GM12878 (cell line): ENCODE measurements around the gene LRTM2. TPM values are rescaled to one million over a fixed set of nuclear protein-coding genes. Genes with fewer than 3 reads are reported as not detected.

Experiments
- ATAC-seq: fragments of 200-7000 bp; cut with Tn5 transposase; 3 replicates; pipeline ENCODE4 v1.9.1; 2020; ENCODE audit warnings: mild to moderate bottlenecking, moderate library complexity
- BruUV-seq: library from RNA; stranded (reverse); fragments of 400-500 nt; replicated peaks from 2 replicates; lab custom pipeline; 2021; lab: Mats Ljungman, UMichigan
- CTCF ChIA-PET: fragments of 300-600 bp; sonication (Branson Sonifier 250); formaldehyde crosslinking; extraction: SDS; loops from one replicate; lab custom pipeline; 2021; ENCODE audit warnings: inconsistent platforms; lab: Yijun Ruan, JAX
- POLR2A ChIA-PET: fragments of 350-600 bp; formaldehyde crosslinking; extraction: SDS; loops from one replicate; lab custom pipeline; 2021; ENCODE audit warnings: inconsistent platforms; lab: Charles Lee
- RAD21 ChIA-PET: fragments of 300-600 bp; sonication (Branson Sonifier 250); formaldehyde crosslinking; loops from one replicate; lab custom pipeline; 2023; ENCODE audit warnings: antibody characterized with exemption; ENCODE audit not compliant: unreplicated experiment; lab: Charles Lee
- SMC1A ChIA-PET: fragments of 300-600 bp; sonication (Branson Sonifier 250); formaldehyde crosslinking; loops from one replicate; lab custom pipeline; 2023; ENCODE audit not compliant: unreplicated experiment, uncharacterized antibody; lab: Charles Lee
- DNase-seq: peaks from one replicate; pipeline ENCODE4 v3.0.0-alpha.2; 2011; ENCODE audit warnings: low read depth, low spot score
- FAIRE-seq: peaks from 3 replicates; lab custom pipeline; 2011; peaks lifted over from hg19 to GRCh38; lab: Jason Lieb, UNC
- H2AFZ ChIP-seq: 2 replicates; pipeline ENCODE4 v1.6.0; 2011; ENCODE audit warnings: low read depth, low read length, control low read depth; ENCODE audit not compliant: control insufficient read depth
- H3K27ac ChIP-seq: 2 replicates; pipeline ENCODE4 v1.5.1; 2011; ENCODE audit warnings: control low read depth; ENCODE audit not compliant: control insufficient read depth, insufficient read depth
- H3K27me3 ChIP-seq, 2 experiments: replicated peaks in 1 of 2; 2 replicates each; pipeline versions ENCODE4 v1.6.0 to v1.6.1; 2011; ENCODE audit warnings: low read length in 1 of 2; ENCODE audit not compliant: control insufficient read depth in 2 of 2, insufficient read depth in 2 of 2
- H3K36me3 ChIP-seq, 2 experiments: 2 replicates each; pipeline ENCODE4 v1.5.1; 2011; ENCODE audit warnings: low read length in 1 of 2; ENCODE audit not compliant: control insufficient read depth in 2 of 2, insufficient read depth in 2 of 2
- H3K4me1 ChIP-seq: 2 replicates; pipeline ENCODE4 v1.6.1; 2011; ENCODE audit warnings: mild to moderate bottlenecking, low read length, moderate library complexity, mixed read lengths; ENCODE audit not compliant: control insufficient read depth, insufficient read depth
- H3K4me2 ChIP-seq: 2 replicates; pipeline ENCODE4 v1.6.0; 2011; ENCODE audit warnings: control low read depth; ENCODE audit not compliant: control insufficient read depth, insufficient read depth
- H3K4me3 ChIP-seq: fragments of 200-600 bp; sonication (generic); 2 replicates; pipeline ENCODE4 v1.5.1; 2016
- H3K79me2 ChIP-seq: 2 replicates; pipeline ENCODE4 v1.6.0; 2011; ENCODE audit warnings: low read length; ENCODE audit not compliant: control insufficient read depth, insufficient read depth
- H3K9ac ChIP-seq: 2 replicates; pipeline ENCODE4 v1.8.0; 2011; ENCODE audit warnings: low read length, control low read depth, mixed read lengths; ENCODE audit not compliant: control insufficient read depth, insufficient read depth
- H3K9me3 ChIP-seq: replicated peaks from 3 replicates; pipeline ENCODE4 v1.5.1; 2011; ENCODE audit warnings: mild to moderate bottlenecking, low read length; ENCODE audit not compliant: control insufficient read depth, insufficient read depth
- H4K20me1 ChIP-seq: 2 replicates; pipeline ENCODE4 v1.6.0; 2011; ENCODE audit not compliant: control insufficient read depth, insufficient read depth
- ASH2L ChIP-seq: fragments of 300-600, 200-600 bp; sonication (generic); IDR thresholded peaks from 2 replicates; pipeline ENCODE4 v1.6.1; 2017; ENCODE audit warnings: low read depth, mild to moderate bottlenecking, borderline replicate concordance
- CBFB ChIP-seq: IDR thresholded peaks from 2 replicates; pipeline ENCODE4 v1.6.1; 2016; ENCODE audit warnings: antibody characterized with exemption, low read depth
- CHD1 ChIP-seq: IDR thresholded peaks from 2 replicates; pipeline ENCODE4 v1.6.1; 2012; ENCODE audit warnings: low read depth, low read length, improper control_type of control experiment
- CUX1 ChIP-seq: IDR thresholded peaks from 2 replicates; pipeline ENCODE4 v1.6.1; 2012; ENCODE audit warnings: improper control_type of control experiment, low read depth, low read length; ENCODE audit not compliant: insufficient replicate concordance
- FOXM1 ChIP-seq: IDR thresholded peaks from 2 replicates; pipeline ENCODE4 v1.6.1; 2012; ENCODE audit warnings: low read depth, mild to moderate bottlenecking, inconsistent platforms, low read length, moderate library complexity
- HDGF ChIP-seq: fragments of 450-650 bp; IDR thresholded peaks from 2 replicates; pipeline ENCODE4 v1.6.1; 2016; ENCODE audit warnings: antibody characterized with exemption
- IRF5 ChIP-seq: fragments of 450-650 bp; IDR thresholded peaks from 2 replicates; pipeline ENCODE4 v1.6.1; 2017; ENCODE audit warnings: borderline replicate concordance
- MAX ChIP-seq: IDR thresholded peaks from 2 replicates; pipeline ENCODE4 v1.6.1; 2012; ENCODE audit warnings: low read depth, low read length, improper control_type of control experiment
- MXI1 ChIP-seq: fragments of 150-350 bp; IDR thresholded peaks from 2 replicates; pipeline ENCODE4 v1.6.1; 2011; ENCODE audit warnings: low read depth, mild to moderate bottlenecking, inconsistent platforms, low read length, improper control_type of control experiment
- NFXL1 ChIP-seq: fragments of 450-650 bp; IDR thresholded peaks from 2 replicates; pipeline ENCODE4 v1.6.1; 2017; ENCODE audit warnings: antibody characterized with exemption, mild to moderate bottlenecking, borderline replicate concordance
- SREBF1 ChIP-seq: IDR thresholded peaks from 2 replicates; pipeline ENCODE4 v1.6.1; 2012; ENCODE audit warnings: mild to moderate bottlenecking, low read length
- USF1 ChIP-seq: IDR thresholded peaks from 2 replicates; pipeline ENCODE4 v1.6.1; 2011; ENCODE audit warnings: borderline replicate concordance, low read depth, mild to moderate bottlenecking, moderate library complexity, mixed read lengths, low read length; ENCODE audit not compliant: insufficient read depth; ENCODE audit errors: extremely low read length
- ZNF207 ChIP-seq: fragments of 450-650 bp; IDR thresholded peaks from 2 replicates; pipeline ENCODE4 v1.6.1; 2014; ENCODE audit warnings: antibody characterized with exemption, mild to moderate bottlenecking, borderline replicate concordance
- ZSCAN29 ChIP-seq: fragments of 450-650 bp; IDR thresholded peaks from 2 replicates; pipeline ENCODE4 v1.6.1; 2017; ENCODE audit warnings: mild to moderate bottlenecking, moderate library complexity
- WGBS: methylation state at CpG from one replicate; pipeline ENCODE4 v1.1.6; 2016; ENCODE audit warnings: low lambda C conversion rate; ENCODE audit not compliant: insufficient replicate concordance, insufficient coverage; ENCODE audit errors: missing lambda C conversion rate; 5-methylcytosine and 5-hydroxymethylcytosine counted together
- in situ Hi-C: fragments of 300-500 bp; cut with MboI; formaldehyde crosslinking; loops from 9 replicates; pipeline ENCODE4 v1.14.3; 2018; ENCODE audit warnings: mixed read lengths
- intact Hi-C: fragments of 100-400 bp; cut with micrococcal nuclease; formaldehyde crosslinking; loops from one replicate; pipeline ENCODE4 v1.14.2; 2022; ENCODE audit not compliant: unreplicated experiment
- polyA plus RNA-seq, 11 experiments: library from polyadenylated mRNA; depleted of rRNA in 4 of 11; unstranded in 6 of 11; stranded (reverse) in 5 of 11; fragments of >200 nt; fragmentation: Nextera tagmentation in 4 of 11; fragmentation: Illumina TruSeq in 1 of 11; extraction: Ambion mirVana in 4 of 11; extraction: Trizol in 1 of 11; gene quantifications; 1 replicate in 1 of 11; 2 replicates in 10 of 11; pipeline versions ENCODE4 v1.2.1 to v1.2.3, GENCODE V29; 2011 to 2016; ENCODE audit warnings: inconsistent platforms in 2 of 11, missing spikeins in 2 of 11, low read depth in 1 of 11
- total RNA-seq, 4 experiments: library from RNA; depleted of rRNA in 3 of 4; stranded (reverse); fragments of >200 nt in 3 of 4; fragmentation: Illumina TruSeq in 1 of 4; extraction: Trizol in 1 of 4; gene quantifications; 2 replicates each; pipeline versions ENCODE4 v1.2.1 to v1.2.3, GENCODE V29; 2013 to 2021

LRTM2 gene
- total and polyA plus RNA-seq, 10 of the 15 experiments (the other 5 are each of a cell fraction or from before 2014, with no cell fraction given) = 0.05 TPM; not detected in 9

- H3K27me3 ChIP-seq = no peaks in the 10 kb centered on the region
- H4K20me1 ChIP-seq = no peaks in the 10 kb centered on the region
- H3K27ac ChIP-seq = no peak overlapping the region
- no peaks in the 10 kb centered on the region for H3K9me3 ChIP-seq
- intact Hi-C loops (loop anchor here (5.0 to 10.0 kb wide), 3 partner anchors 95 to 492 kb away; no protein-coding TSS in a partner anchor), in situ Hi-C loops (loop anchor here (5.0 kb wide), 1 partner anchor 145 kb away; no protein-coding TSS in a partner anchor)
- H3K36me3 ChIP-seq = peaks cover 5 to 6% of the 10 kb centered on the region in 2 experiments; a peak in 3 of 4 replicates
- ATAC-seq (no peak), FAIRE-seq (no peak), DNase-seq (no peak)
- SMC1A ChIA-PET = interaction anchor here (0.6 to 7.6 kb wide), 8 partner anchors 11 to 674 kb away, joined by 3 to 202 read pairs (median 12); partner anchors contain the start of gene ADIPOR2
- POLR2A ChIA-PET = interaction anchor here (1.0 to 1.3 kb wide), 3 partner anchors 122 to 158 kb away, joined by 3 to 5 read pairs (median 5); no protein-coding TSS in a partner anchor
- no peak overlapping the region for H3K9ac ChIP-seq
- H3K4me3 ChIP-seq = no peak overlapping the region
- BruUV-seq = no TSS peak
- H3K4me2 ChIP-seq = no peak overlapping the region
- H3K4me1 ChIP-seq = peaks cover 7% of the 10 kb centered on the region
- CTCF ChIA-PET = interaction anchor here (0.7 to 9.5 kb wide), 8 partner anchors 10 to 226 kb away, joined by 3 to 434 read pairs (median 29); no protein-coding TSS in a partner anchor
- RAD21 ChIA-PET = interaction anchor here (0.8 to 5.9 kb wide), 7 partner anchors 41 to 209 kb away, joined by 3 to 234 read pairs (median 12); no protein-coding TSS in a partner anchor
- no peak overlapping the region for H2AFZ ChIP-seq
- 91% methylated on average over 6 of the region's 6 CpGs for WGBS
- H3K79me2 ChIP-seq = no peaks in the 10 kb centered on the region; the same call in 1 of the 2 replicates
- no peak for TF ChIP-seq USF1
- TF ChIP-seq ASH2L = no peak
- no peak for TF ChIP-seq FOXM1
- TF ChIP-seq CBFB = no peak
- no peak for TF ChIP-seq SREBF1
- TF ChIP-seq CUX1 = no peak
- no peak for TF ChIP-seq HDGF
- no peak for TF ChIP-seq ZSCAN29
- no peak for TF ChIP-seq CHD1
- no peak for TF ChIP-seq ZNF207
- TF ChIP-seq NFXL1 = no peak
- no peak for TF ChIP-seq MXI1
- TF ChIP-seq IRF5 = no peak
- no peak for TF ChIP-seq MAX
These were observed 28.0 kb upstream of the LRTM2 start for GRCh38 chr12:1792406-1792805.
